Mesenchymal stem cell (in vitro differentiated cells and primary cell): ENCODE data around the gene ARHGAP5.
"Not testable (repeated sequence)": the region's sequence is repeated elsewhere in the genome, so short reads cannot be mapped to it uniquely, and the experiment has no call there.

Source experiments
- DNase-seq: peaks from one replicate; pipeline ENCODE4 v3.0.0-alpha.2; 2013
- H2AFZ ChIP-seq: one replicate; pipeline ENCODE4 v1.6.1; 2013; ENCODE audit warnings: low read depth, mild to moderate bottlenecking, control low read depth, inconsistent platforms, low read length, moderate library complexity
- H2AK5ac ChIP-seq: 2 replicates; pipeline ENCODE4 v1.6.1; 2013; ENCODE audit warnings: low read length, moderate library complexity, mild to moderate bottlenecking, inconsistent platforms; ENCODE audit not compliant: severe bottlenecking
- H2BK120ac ChIP-seq: one replicate; pipeline ENCODE4 v1.6.1; 2013; ENCODE audit warnings: low read depth, mild to moderate bottlenecking, inconsistent platforms, low read length, moderate library complexity
- H2BK12ac ChIP-seq, 2 experiments: one replicate each; pipeline ENCODE4 v1.6.1; 2013; ENCODE audit warnings: inconsistent platforms in 2 of 2, low read length in 2 of 2, mild to moderate bottlenecking in 2 of 2, moderate library complexity in 2 of 2, control low read depth in 1 of 2
- H2BK15ac ChIP-seq: one replicate; pipeline ENCODE4 v1.6.1; 2013; ENCODE audit warnings: mild to moderate bottlenecking, low read depth, inconsistent platforms; ENCODE audit not compliant: poor library complexity, severe bottlenecking
- H2BK5ac ChIP-seq: 2 replicates; pipeline ENCODE4 v1.6.1; 2013; ENCODE audit warnings: low read depth, mild to moderate bottlenecking, low read length, control low read depth, inconsistent platforms; ENCODE audit not compliant: poor library complexity, severe bottlenecking
- H3K14ac ChIP-seq, 2 experiments: one replicate each; pipeline ENCODE4 v1.6.1; 2013; ENCODE audit warnings: inconsistent platforms in 2 of 2, low read length in 2 of 2, control low read depth in 1 of 2, mild to moderate bottlenecking in 1 of 2, moderate library complexity in 1 of 2
- H3K18ac ChIP-seq, 2 experiments: one replicate each; pipeline ENCODE4 v1.6.1; 2013; ENCODE audit warnings: inconsistent platforms in 2 of 2, low read length in 2 of 2, control low read depth in 1 of 2, low read depth in 1 of 2, mild to moderate bottlenecking in 1 of 2
- H3K23ac ChIP-seq, 2 experiments: one replicate each; pipeline ENCODE4 v1.6.1; 2013; ENCODE audit warnings: inconsistent platforms in 2 of 2, low read length in 2 of 2, mild to moderate bottlenecking in 2 of 2, moderate library complexity in 2 of 2, control low read depth in 1 of 2
- H3K27ac ChIP-seq: 2 replicates; pipeline ENCODE4 v1.5.1; 2013; ENCODE audit warnings: mild to moderate bottlenecking, moderate library complexity, low read length, control low read depth, inconsistent platforms; ENCODE audit not compliant: poor library complexity, severe bottlenecking
- H3K27me3 ChIP-seq, 2 experiments: 2 replicates each; pipeline versions ENCODE4 v1.6.1 to v1.7.0; 2013; ENCODE audit warnings: low read length in 2 of 2, mild to moderate bottlenecking in 2 of 2, moderate library complexity in 2 of 2, control low read depth in 1 of 2, inconsistent platforms in 1 of 2; ENCODE audit not compliant: control insufficient read depth in 1 of 2, insufficient read depth in 1 of 2
- H3K36me3 ChIP-seq, 2 experiments: 2 replicates each; pipeline versions ENCODE4 v1.6.1 to v1.7.0; 2013; ENCODE audit warnings: low read length in 2 of 2, control low read depth in 1 of 2, inconsistent platforms in 1 of 2, low read depth in 1 of 2, mild to moderate bottlenecking in 1 of 2; ENCODE audit not compliant: insufficient read depth in 2 of 2, control insufficient read depth in 1 of 2
- H3K4ac ChIP-seq, 2 experiments: one replicate each; pipeline ENCODE4 v1.6.1; 2013; ENCODE audit warnings: inconsistent platforms in 2 of 2, low read length in 2 of 2, mild to moderate bottlenecking in 2 of 2, moderate library complexity in 2 of 2, control low read depth in 1 of 2, low read depth in 1 of 2
- H3K4me1 ChIP-seq: 2 replicates; pipeline ENCODE4 v1.6.1; 2013; ENCODE audit warnings: low read depth, low read length, control low read depth; ENCODE audit not compliant: control insufficient read depth, insufficient read depth
- H3K4me2 ChIP-seq: 2 replicates; pipeline ENCODE4 v1.6.1; 2013; ENCODE audit warnings: low read length, mild to moderate bottlenecking, inconsistent platforms; ENCODE audit not compliant: poor library complexity, severe bottlenecking
- H3K4me3 ChIP-seq, 2 experiments: 2 replicates each; pipeline versions ENCODE4 v1.5.1 to v1.7.0; 2013; ENCODE audit warnings: low read length in 2 of 2, mild to moderate bottlenecking in 2 of 2, control low read depth in 1 of 2, low read depth in 1 of 2; ENCODE audit not compliant: insufficient read depth in 1 of 2
- H3K79me1 ChIP-seq: replicated peaks from 2 replicates; pipeline ENCODE4 v1.6.1; 2013; ENCODE audit warnings: mild to moderate bottlenecking, control low read depth, low read length, inconsistent platforms; ENCODE audit not compliant: poor library complexity, severe bottlenecking
- H3K9ac ChIP-seq: 2 replicates; pipeline ENCODE4 v1.7.0; 2013; ENCODE audit warnings: mild to moderate bottlenecking, low read length, moderate library complexity
- H3K9me3 ChIP-seq: 2 replicates; pipeline ENCODE4 v1.7.0; 2013; ENCODE audit warnings: mild to moderate bottlenecking, low read length; ENCODE audit not compliant: control insufficient read depth
- H4K8ac ChIP-seq: one replicate; pipeline ENCODE4 v1.6.1; 2013; ENCODE audit warnings: inconsistent platforms, mild to moderate bottlenecking, low read length, moderate library complexity
- H4K91ac ChIP-seq: one replicate; pipeline ENCODE4 v1.6.1; 2013; ENCODE audit warnings: mild to moderate bottlenecking, low read length, inconsistent platforms
- WGBS: methylation state at CpG from one replicate; pipeline ENCODE4 v1.1.7; 2013; ENCODE audit warnings: mixed read lengths; 5-methylcytosine and 5-hydroxymethylcytosine counted together

ARHGAP5 gene

DNA sequence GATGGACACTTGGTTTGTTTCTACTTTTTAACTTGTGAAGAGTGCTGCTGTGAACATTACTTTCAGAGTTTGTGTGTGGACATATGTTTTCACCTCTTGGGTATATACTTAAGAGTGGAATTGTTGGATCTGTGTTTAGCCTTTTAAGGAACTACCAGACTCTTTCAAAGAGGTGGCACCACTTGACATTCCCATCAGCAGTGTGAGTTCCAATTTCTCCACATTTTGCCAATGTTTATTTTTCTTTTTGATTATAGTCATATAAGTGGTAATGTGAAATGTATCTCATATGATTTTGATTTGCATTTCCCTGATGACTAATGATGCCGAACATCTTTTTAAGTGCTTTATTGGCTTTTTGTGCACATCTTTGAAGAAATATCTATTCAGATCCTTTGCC, 44.8 kb downstream of the ARHGAP5 start:
- no peak overlapping the region for H3K4me2 ChIP-seq
- no peak overlapping the region for H3K9ac ChIP-seq
- H4K91ac ChIP-seq, result no peak overlapping the region
- H3K27me3 ChIP-seq, result no peaks in the 10 kb centered on the region
- H3K4ac ChIP-seq, result no peak overlapping the region
- no peak for DNase-seq
- H3K18ac ChIP-seq, result no peak overlapping the region
- H4K8ac ChIP-seq, result no peak overlapping the region
- peaks cover 3% of the 10 kb centered on the region for H3K79me1 ChIP-seq
- no peak overlapping the region for H2BK12ac ChIP-seq
- no peaks in the 10 kb centered on the region for H3K9me3 ChIP-seq
- no peak overlapping the region for H3K14ac ChIP-seq
- no peak overlapping the region for H3K27ac ChIP-seq
- no peak overlapping the region for H2AFZ ChIP-seq
- H3K4me3 ChIP-seq, result no peak overlapping the region
- H2AK5ac ChIP-seq, result no peak overlapping the region
- H3K23ac ChIP-seq, result no peak overlapping the region
- no peak overlapping the region for H2BK5ac ChIP-seq
- H2BK120ac ChIP-seq, result no peak overlapping the region
- peaks cover 0 to 33% of the 10 kb centered on the region in 2 experiments for H3K36me3 ChIP-seq
- no peak overlapping the region for H2BK15ac ChIP-seq
- H3K4me1 ChIP-seq, result peaks cover 1% of the 10 kb centered on the region
- WGBS, result 100% methylated on average over 1 of the region's 1 CpG

GRCh38 chr14:32126899-32127730, 50.0 kb downstream of the ARHGAP5 start:
- peaks cover 12 to 13% of the 10 kb centered on the region in 2 experiments for H3K36me3 ChIP-seq
- not testable (repeated sequence) for H3K9ac ChIP-seq, H3K9me3 ChIP-seq, H3K27ac ChIP-seq, DNase-seq, H4K8ac ChIP-seq, H2BK12ac ChIP-seq, H3K4me3 ChIP-seq, H3K27me3 ChIP-seq, H3K4me1 ChIP-seq, H2BK120ac ChIP-seq, H4K91ac ChIP-seq, H3K4me2 ChIP-seq, H2BK15ac ChIP-seq, H3K18ac ChIP-seq, H3K4ac ChIP-seq, H2AK5ac ChIP-seq, H2AFZ ChIP-seq, H2BK5ac ChIP-seq, H3K79me1 ChIP-seq, H3K23ac ChIP-seq, H3K14ac ChIP-seq
- WGBS, result 98% methylated on average over 5 of the region's 13 CpGs

DNA sequence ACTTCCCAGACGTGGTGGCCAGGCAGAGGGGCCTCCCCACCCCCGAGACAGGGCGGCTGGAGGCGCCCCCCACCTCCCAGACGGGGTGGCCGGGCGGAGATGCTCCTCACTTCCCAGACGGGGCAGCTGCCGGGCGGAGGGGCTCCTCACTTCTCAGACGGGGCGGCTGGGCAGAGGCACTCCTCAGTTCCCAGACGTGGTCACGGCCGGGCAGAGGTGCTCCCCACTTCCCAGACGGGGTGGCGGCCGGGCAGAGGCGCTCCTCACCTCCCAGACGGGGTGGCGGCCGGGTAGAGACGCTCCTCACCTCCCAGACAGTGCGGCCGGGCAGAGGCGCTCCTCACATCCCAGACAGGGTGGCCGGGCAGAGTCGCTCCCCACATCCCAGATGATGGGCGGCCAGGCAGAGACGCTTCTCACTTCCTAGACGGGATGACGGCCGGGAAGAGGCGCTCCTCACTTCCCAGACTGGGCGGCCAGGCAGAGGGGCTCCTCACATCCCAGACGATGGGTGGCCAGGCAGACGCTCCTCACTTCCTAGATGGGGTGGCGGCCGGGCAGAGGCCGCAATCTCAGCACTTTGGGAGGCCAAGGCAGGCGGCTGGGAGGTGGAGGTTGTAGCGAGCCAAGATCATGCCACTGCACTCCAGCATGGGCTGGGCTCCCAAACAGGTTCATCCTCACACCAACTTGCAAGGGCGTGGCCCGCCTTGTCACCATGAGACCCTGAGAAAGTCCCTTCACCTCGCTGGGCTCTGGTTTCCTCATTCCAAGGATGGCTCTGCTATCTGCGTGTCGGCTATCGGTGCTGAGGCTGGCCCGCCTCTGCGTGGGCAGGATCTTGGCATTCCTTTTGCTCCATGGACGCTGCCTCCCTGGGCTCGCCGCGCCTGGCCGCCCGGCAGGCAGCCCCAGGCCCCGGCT, 50.9 kb downstream of the ARHGAP5 start:
- H2BK120ac ChIP-seq, H2BK12ac ChIP-seq, H3K4me2 ChIP-seq, H3K4ac ChIP-seq, H4K8ac ChIP-seq, H2BK15ac ChIP-seq, H4K91ac ChIP-seq, H2AFZ ChIP-seq, H3K79me1 ChIP-seq, H3K4me1 ChIP-seq, H3K27me3 ChIP-seq, H3K4me3 ChIP-seq, H3K9ac ChIP-seq, H3K23ac ChIP-seq, H3K14ac ChIP-seq, H3K9me3 ChIP-seq, H3K18ac ChIP-seq, DNase-seq, H2AK5ac ChIP-seq, H2BK5ac ChIP-seq: not testable (repeated sequence)
- peak overlapping the region; percentile 82 for H3K27ac ChIP-seq
- peaks cover 12 to 13% of the 10 kb centered on the region in 2 experiments for H3K36me3 ChIP-seq
- WGBS, result 97% methylated on average over 54 of the region's 57 CpGs

- Histone ChIP-seq H4K91ac (no peak overlapping the region), H2BK15ac (no peak overlapping the region), H3K27ac (peak overlapping the region; percentile 75), H3K18ac (no peak overlapping the region), H3K36me3 (peaks cover 12 to 13% of the 10 kb centered on the region in 2 experiments), H3K9ac (peak overlapping the region; percentile 57), H2BK12ac (no peak overlapping the region), H3K27me3 (no peaks in the 10 kb centered on the region), H2AK5ac (no peak overlapping the region), H2AFZ (no peak overlapping the region), H3K23ac (no peak overlapping the region), H2BK5ac (no peak overlapping the region), H2BK120ac (no peak overlapping the region), H3K14ac (no peak overlapping the region), H3K4me1 (peaks cover 8% of the 10 kb centered on the region), H3K4me3 (no peak overlapping the region), H3K4me2 (no peak overlapping the region), H3K9me3 (no peaks in the 10 kb centered on the region), H3K4ac (no peak overlapping the region), H3K79me1 (peaks cover 2% of the 10 kb centered on the region), H4K8ac (no peak overlapping the region)
- WGBS, result no CpG with 5 or more reads among the region's 1 CpG
- DNase-seq, result no peak
These were observed 51.6 kb downstream of the ARHGAP5 start for GRCh38 chr14:32128703-32129102.
